ENCODE data around the gene ID2. TPM values are rescaled to one million over a fixed set of nuclear protein-coding genes. Genes with fewer than 3 reads are reported as not detected.

The ID2 gene
- total RNA-seq, 1 experiment from 2014 or later, result 112 TPM

- peak overlapping the region; percentile 46 for H3K4me2 ChIP-seq (ENCODE audit: low read length)
- intact Hi-C loops (cut with micrococcal nuclease), result no loop called here
- TF ChIP-seq POLR2A (IDR thresholded peaks at IDR 0.05; ENCODE audit: borderline replicate concordance, extremely low read depth, insufficient read depth, insufficient read length) (no peak), EZH2 (IDR thresholded peaks at IDR 0.05) (no peak), YY1 (IDR thresholded peaks at IDR 0.05; ENCODE audit: extremely low read depth, insufficient replicate concordance, low read depth, low read length) (no peak), RAD21 (IDR thresholded peaks at IDR 0.05; ENCODE audit: low read depth) (no peak), POLR2AphosphoS5 (IDR thresholded peaks at IDR 0.05; ENCODE audit: low read depth, low read length) (no peak), ELF1 (IDR thresholded peaks at IDR 0.05; ENCODE audit: borderline replicate concordance, low read depth) (no peak), FOSL1 (IDR thresholded peaks at IDR 0.05; ENCODE audit: low read depth) (no peak), ZBTB33 (IDR thresholded peaks at IDR 0.05; ENCODE audit: extremely low read depth, insufficient replicate concordance, low read length) (no peak)
- TF ChIP-seq, protein P1, sequence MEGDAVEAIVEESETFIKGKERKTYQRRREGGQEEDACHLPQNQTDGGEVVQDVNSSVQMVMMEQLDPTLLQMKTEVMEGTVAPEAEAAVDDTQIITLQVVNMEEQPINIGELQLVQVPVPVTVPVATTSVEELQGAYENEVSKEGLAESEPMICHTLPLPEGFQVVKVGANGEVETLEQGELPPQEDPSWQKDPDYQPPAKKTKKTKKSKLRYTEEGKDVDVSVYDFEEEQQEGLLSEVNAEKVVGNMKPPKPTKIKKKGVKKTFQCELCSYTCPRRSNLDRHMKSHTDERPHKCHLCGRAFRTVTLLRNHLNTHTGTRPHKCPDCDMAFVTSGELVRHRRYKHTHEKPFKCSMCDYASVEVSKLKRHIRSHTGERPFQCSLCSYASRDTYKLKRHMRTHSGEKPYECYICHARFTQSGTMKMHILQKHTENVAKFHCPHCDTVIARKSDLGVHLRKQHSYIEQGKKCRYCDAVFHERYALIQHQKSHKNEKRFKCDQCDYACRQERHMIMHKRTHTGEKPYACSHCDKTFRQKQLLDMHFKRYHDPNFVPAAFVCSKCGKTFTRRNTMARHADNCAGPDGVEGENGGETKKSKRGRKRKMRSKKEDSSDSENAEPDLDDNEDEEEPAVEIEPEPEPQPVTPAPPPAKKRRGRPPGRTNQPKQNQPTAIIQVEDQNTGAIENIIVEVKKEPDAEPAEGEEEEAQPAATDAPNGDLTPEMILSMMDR (IDR thresholded peaks at IDR 0.05 in 2 of 3, conservative IDR thresholded peaks at IDR 0.05 in 1 of 3; ENCODE audit: borderline replicate concordance in 1 of 3, insufficient read depth in 1 of 3, low read depth in 2 of 3, low read length in 2 of 3), result no peak
- TF ChIP-seq, protein P2, sequence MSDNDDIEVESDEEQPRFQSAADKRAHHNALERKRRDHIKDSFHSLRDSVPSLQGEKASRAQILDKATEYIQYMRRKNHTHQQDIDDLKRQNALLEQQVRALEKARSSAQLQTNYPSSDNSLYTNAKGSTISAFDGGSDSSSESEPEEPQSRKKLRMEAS (IDR thresholded peaks at IDR 0.05), result no peak
- H3K9me3 ChIP-seq (ENCODE audit: control insufficient read depth in 1 of 2, insufficient read depth in 1 of 2, low read depth in 1 of 2, low read length in 2 of 2), result no peaks in the 10 kb centered on the region
- peaks cover 49 to 55% of the 10 kb centered on the region in 2 experiments for H3K4me1 ChIP-seq (ENCODE audit: control insufficient read depth in 1 of 2, insufficient read depth in 2 of 2, low read length in 2 of 2)
- H3K79me2 ChIP-seq (ENCODE audit: insufficient read depth, low read length), result no peaks in the 10 kb centered on the region
- no peaks in the 10 kb centered on the region for H3K36me3 ChIP-seq (ENCODE audit: control insufficient read depth in 1 of 2, insufficient read depth in 2 of 2, low read length in 2 of 2)
- BruUV-seq (replicated peaks), result no TSS peak
- no peak for ATAC-seq
- peak overlapping the region; percentile 23 for H2AFZ ChIP-seq (ENCODE audit: low read depth, low read length, poor library complexity, severe bottlenecking)
- no peaks in the 10 kb centered on the region for H3K9me2 ChIP-seq (ENCODE audit: insufficient read depth)
- no peaks in the 10 kb centered on the region for H3K27me3 ChIP-seq (ENCODE audit: insufficient read depth, low read length)
- CTCF ChIA-PET, result no interaction called here
- RAD21 ChIA-PET (ENCODE audit: low non-redundant PET in 1 of 2, low total read pairs in 2 of 2, uncharacterized antibody in 2 of 2, unreplicated experiment in 2 of 2), result no interaction called here
- DNase-seq (ENCODE audit: low read depth, low spot score), result no peak
- POLR2A ChIA-PET, result no interaction called here
- no peaks in the 10 kb centered on the region for H4K20me1 ChIP-seq (ENCODE audit: insufficient read depth)
- H3K4me3 ChIP-seq (replicated peaks in 1 of 2; ENCODE audit: low read depth in 1 of 2, low read length in 2 of 2), result no peak overlapping the region
- H3K27ac ChIP-seq (ENCODE audit: low read depth, low read length), result no peak overlapping the region
- H3K9ac ChIP-seq (ENCODE audit: low read length), result 0 out of 2 replicates have a peak overlapping the region, but pooled peaks have one; percentile 12
These were observed 44.9 kb upstream of the ID2 start for GRCh38 chr2:8636721-8637636.
